ENCODE results near the gene SLC1A5.

SLC1A5 gene

GRCh38 chr19:46737761-46738171, 50.6 kb downstream of the SLC1A5 start:
- no peak overlapping the region for H3K4me2 ChIP-seq (ENCODE audit: low read length)
- no peaks in the 10 kb centered on the region for H3K36me3 ChIP-seq (ENCODE audit: control insufficient read depth, insufficient read depth, low read length)
- H3K27ac ChIP-seq = no peak overlapping the region
- H3K9ac ChIP-seq = no peak overlapping the region
- TF ChIP-seq CTCF (IDR thresholded peaks at IDR 0.05) = no peak
- no peaks in the 10 kb centered on the region for H3K27me3 ChIP-seq (ENCODE audit: control insufficient read depth, insufficient read depth, low read length)
- no peak overlapping the region for H3K4me3 ChIP-seq (ENCODE audit: low read depth, low read length)
- no peak overlapping the region for H2AFZ ChIP-seq
- no peaks in the 10 kb centered on the region for H3K9me3 ChIP-seq (ENCODE audit: control insufficient read depth, low read length)
- peaks cover 15% of the 10 kb centered on the region for H3K79me2 ChIP-seq
- no peaks in the 10 kb centered on the region for H3K4me1 ChIP-seq

GRCh38 chr19:46737298-46737654, 51.1 kb downstream of the SLC1A5 start:
- Histone ChIP-seq H3K79me2 (peaks cover 13% of the 10 kb centered on the region), H3K27me3 (ENCODE audit: control insufficient read depth, insufficient read depth, low read length) (no peaks in the 10 kb centered on the region), H3K4me3 (ENCODE audit: low read depth, low read length) (no peak overlapping the region), H3K9me3 (ENCODE audit: control insufficient read depth, low read length) (no peaks in the 10 kb centered on the region), H3K4me2 (ENCODE audit: low read length) (no peak overlapping the region), H3K27ac (no peak overlapping the region), H3K9ac (no peak overlapping the region), H3K4me1 (no peaks in the 10 kb centered on the region), H2AFZ (no peak overlapping the region), H3K36me3 (ENCODE audit: control insufficient read depth, insufficient read depth, low read length) (no peaks in the 10 kb centered on the region)
- TF ChIP-seq CTCF (IDR thresholded peaks at IDR 0.05) = no peak

GRCh38 chr19:46736531-46737297, 51.7 kb downstream of the SLC1A5 start:
- H2AFZ ChIP-seq = no peak overlapping the region
- H3K4me1 ChIP-seq = no peaks in the 10 kb centered on the region
- H3K4me3 ChIP-seq (ENCODE audit: low read depth, low read length) = no peak overlapping the region
- no peak overlapping the region for H3K9ac ChIP-seq
- no peaks in the 10 kb centered on the region for H3K36me3 ChIP-seq (ENCODE audit: control insufficient read depth, insufficient read depth, low read length)
- no peak overlapping the region for H3K27ac ChIP-seq
- no peaks in the 10 kb centered on the region for H3K27me3 ChIP-seq (ENCODE audit: control insufficient read depth, insufficient read depth, low read length)
- no peak for TF ChIP-seq CTCF (IDR thresholded peaks at IDR 0.05)
- H3K4me2 ChIP-seq (ENCODE audit: low read length) = no peak overlapping the region
- H3K9me3 ChIP-seq (ENCODE audit: control insufficient read depth, low read length) = no peaks in the 10 kb centered on the region
- H3K79me2 ChIP-seq = peaks cover 8% of the 10 kb centered on the region

DNA sequence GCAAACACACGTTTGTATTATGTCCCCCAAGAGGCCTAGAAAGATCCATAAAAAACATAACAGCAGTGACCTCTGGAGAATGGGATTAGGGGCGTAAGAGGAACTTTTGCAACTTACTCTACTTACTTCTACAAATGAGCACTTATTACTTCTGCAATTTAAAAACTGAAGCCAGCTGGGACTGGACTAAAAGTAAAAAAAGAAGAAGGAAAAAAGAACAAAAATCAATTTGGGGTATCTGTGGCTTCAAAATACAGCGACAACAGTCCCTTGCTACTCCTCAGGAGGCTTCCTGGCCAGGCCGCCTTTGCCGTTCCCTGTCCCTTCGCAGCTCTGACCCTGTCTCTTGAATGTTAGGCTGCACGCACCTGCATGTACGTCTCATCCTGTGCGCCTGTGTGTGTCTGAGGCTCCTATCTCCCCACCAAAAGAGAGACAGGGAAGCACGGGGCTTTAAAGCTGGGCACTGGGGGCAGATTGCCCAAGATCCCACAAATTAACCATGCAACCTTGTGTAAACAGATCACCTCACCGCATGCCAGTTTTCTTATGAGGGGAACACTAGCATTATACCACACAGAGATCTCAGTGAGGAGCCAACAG, 54.6 kb downstream of the SLC1A5 start:
- Histone ChIP-seq H3K27me3 (ENCODE audit: control insufficient read depth, insufficient read depth, low read length) (no peaks in the 10 kb centered on the region), H3K9ac (no peak overlapping the region), H3K36me3 (ENCODE audit: control insufficient read depth, insufficient read depth, low read length) (no peaks in the 10 kb centered on the region), H3K79me2 (peaks cover 7% of the 10 kb centered on the region), H3K9me3 (ENCODE audit: control insufficient read depth, low read length) (no peaks in the 10 kb centered on the region), H2AFZ (no peak overlapping the region), H3K4me1 (no peaks in the 10 kb centered on the region), H3K4me2 (ENCODE audit: low read length) (no peak overlapping the region), H3K27ac (no peak overlapping the region), H3K4me3 (ENCODE audit: low read depth, low read length) (no peak overlapping the region)
- TF ChIP-seq CTCF (IDR thresholded peaks at IDR 0.05) = no peak

Data from parathyroid adenoma (tissue), 2 donors.